SK-N-SH treated with all-trans-retinoic acid at 6 μM for 48 hours (cell line): ENCODE measurements around the gene KLHL35.

Experiments used
- ARNTL ChIP-seq: fragments of 450-650 bp; formaldehyde crosslinking; IDR thresholded peaks from 2 replicates; pipeline ENCODE4 v1.5.0; 2020; ENCODE audit warnings: low read depth, mild to moderate bottlenecking, moderate library complexity, borderline replicate concordance
- CSDC2 ChIP-seq: fragments of 250-450 bp; sonication (Bioruptor Pico); IDR thresholded peaks from 2 replicates; pipeline ENCODE4 v1.5.0; 2020; ENCODE audit warnings: mild to moderate bottlenecking, moderate library complexity
- RARB ChIP-seq: fragments of 250-450 bp; sonication (Bioruptor Pico); IDR thresholded peaks from 2 replicates; pipeline ENCODE4 v1.8.0; 2021; ENCODE audit warnings: mild to moderate bottlenecking, moderate library complexity
- ZFP3 ChIP-seq: fragments of 250-450 bp; sonication (Bioruptor Pico); IDR thresholded peaks from 2 replicates; pipeline ENCODE4 v1.5.0; 2020; ENCODE audit warnings: mild to moderate bottlenecking, moderate library complexity
- ZFP30 ChIP-seq: fragments of 450-650 bp; formaldehyde crosslinking; IDR thresholded peaks from 2 replicates; pipeline ENCODE4 v1.5.0; 2022; ENCODE audit warnings: mild to moderate bottlenecking, moderate library complexity
- ZNF565 ChIP-seq: fragments of 450-650 bp; formaldehyde crosslinking; conservative IDR thresholded peaks from 2 replicates; pipeline ENCODE4 v1.5.0; 2020; ENCODE audit warnings: low read depth, mild to moderate bottlenecking, moderate library complexity
- ZNF70 ChIP-seq: fragments of 450-650 bp; formaldehyde crosslinking; IDR thresholded peaks from 2 replicates; pipeline ENCODE4 v1.5.0; 2020; ENCODE audit warnings: mild to moderate bottlenecking, moderate library complexity
- ZNF8 ChIP-seq: fragments of 450-650 bp; formaldehyde crosslinking; IDR thresholded peaks from 2 replicates; pipeline ENCODE4 v1.5.0; 2020; ENCODE audit warnings: mild to moderate bottlenecking, moderate library complexity
- TF ChIP-seq, protein P1 (sequence below): fragments of 250-450 bp; sonication (Bioruptor Pico); IDR thresholded peaks from 2 replicates; pipeline ENCODE4 v1.8.0; 2020; ENCODE audit warnings: mild to moderate bottlenecking, moderate library complexity, borderline replicate concordance
- TF ChIP-seq, protein P2 (sequence below): fragments of 250-450 bp; sonication (Bioruptor Pico); IDR thresholded peaks from 2 replicates; pipeline ENCODE4 v1.5.0; 2020; ENCODE audit warnings: mild to moderate bottlenecking, moderate library complexity
- TF ChIP-seq, protein P3 (sequence below): fragments of 250-450 bp; sonication (Bioruptor Pico); IDR thresholded peaks from 2 replicates; pipeline ENCODE4 v1.5.1; 2020; ENCODE audit warnings: low read depth, mild to moderate bottlenecking, moderate library complexity

DNA sequence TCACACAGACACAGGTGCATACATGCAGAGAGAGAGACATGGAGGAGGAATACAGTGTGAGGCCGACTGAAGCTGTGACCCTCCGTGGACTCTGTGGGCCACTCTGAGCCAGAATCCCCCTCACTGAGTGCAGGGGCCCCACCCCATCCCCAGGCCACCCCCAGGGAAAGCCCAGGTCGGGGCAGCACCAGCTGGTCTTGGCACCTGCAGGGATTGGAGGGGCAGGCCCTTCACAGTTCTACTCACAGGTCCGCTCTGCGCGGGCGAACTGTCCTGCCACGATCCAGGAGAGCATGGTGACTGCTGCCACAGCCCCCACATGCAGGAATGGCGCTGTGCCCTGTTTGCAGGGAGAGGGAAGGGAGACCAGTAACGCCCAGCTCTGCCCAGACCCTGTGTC, 16.3 kb upstream of the KLHL35 start:
- TF ChIP-seq RARB (CRISPR knock-in tag): no peak
- TF ChIP-seq ZFP30: no peak
- TF ChIP-seq, protein P1, sequence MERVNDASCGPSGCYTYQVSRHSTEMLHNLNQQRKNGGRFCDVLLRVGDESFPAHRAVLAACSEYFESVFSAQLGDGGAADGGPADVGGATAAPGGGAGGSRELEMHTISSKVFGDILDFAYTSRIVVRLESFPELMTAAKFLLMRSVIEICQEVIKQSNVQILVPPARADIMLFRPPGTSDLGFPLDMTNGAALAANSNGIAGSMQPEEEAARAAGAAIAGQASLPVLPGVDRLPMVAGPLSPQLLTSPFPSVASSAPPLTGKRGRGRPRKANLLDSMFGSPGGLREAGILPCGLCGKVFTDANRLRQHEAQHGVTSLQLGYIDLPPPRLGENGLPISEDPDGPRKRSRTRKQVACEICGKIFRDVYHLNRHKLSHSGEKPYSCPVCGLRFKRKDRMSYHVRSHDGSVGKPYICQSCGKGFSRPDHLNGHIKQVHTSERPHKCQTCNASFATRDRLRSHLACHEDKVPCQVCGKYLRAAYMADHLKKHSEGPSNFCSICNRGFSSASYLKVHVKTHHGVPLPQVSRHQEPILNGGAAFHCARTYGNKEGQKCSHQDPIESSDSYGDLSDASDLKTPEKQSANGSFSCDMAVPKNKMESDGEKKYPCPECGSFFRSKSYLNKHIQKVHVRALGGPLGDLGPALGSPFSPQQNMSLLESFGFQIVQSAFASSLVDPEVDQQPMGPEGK (CRISPR knock-in tag): no peak
- no peak for TF ChIP-seq ZNF70 (CRISPR knock-in tag)
- TF ChIP-seq, protein P2, sequence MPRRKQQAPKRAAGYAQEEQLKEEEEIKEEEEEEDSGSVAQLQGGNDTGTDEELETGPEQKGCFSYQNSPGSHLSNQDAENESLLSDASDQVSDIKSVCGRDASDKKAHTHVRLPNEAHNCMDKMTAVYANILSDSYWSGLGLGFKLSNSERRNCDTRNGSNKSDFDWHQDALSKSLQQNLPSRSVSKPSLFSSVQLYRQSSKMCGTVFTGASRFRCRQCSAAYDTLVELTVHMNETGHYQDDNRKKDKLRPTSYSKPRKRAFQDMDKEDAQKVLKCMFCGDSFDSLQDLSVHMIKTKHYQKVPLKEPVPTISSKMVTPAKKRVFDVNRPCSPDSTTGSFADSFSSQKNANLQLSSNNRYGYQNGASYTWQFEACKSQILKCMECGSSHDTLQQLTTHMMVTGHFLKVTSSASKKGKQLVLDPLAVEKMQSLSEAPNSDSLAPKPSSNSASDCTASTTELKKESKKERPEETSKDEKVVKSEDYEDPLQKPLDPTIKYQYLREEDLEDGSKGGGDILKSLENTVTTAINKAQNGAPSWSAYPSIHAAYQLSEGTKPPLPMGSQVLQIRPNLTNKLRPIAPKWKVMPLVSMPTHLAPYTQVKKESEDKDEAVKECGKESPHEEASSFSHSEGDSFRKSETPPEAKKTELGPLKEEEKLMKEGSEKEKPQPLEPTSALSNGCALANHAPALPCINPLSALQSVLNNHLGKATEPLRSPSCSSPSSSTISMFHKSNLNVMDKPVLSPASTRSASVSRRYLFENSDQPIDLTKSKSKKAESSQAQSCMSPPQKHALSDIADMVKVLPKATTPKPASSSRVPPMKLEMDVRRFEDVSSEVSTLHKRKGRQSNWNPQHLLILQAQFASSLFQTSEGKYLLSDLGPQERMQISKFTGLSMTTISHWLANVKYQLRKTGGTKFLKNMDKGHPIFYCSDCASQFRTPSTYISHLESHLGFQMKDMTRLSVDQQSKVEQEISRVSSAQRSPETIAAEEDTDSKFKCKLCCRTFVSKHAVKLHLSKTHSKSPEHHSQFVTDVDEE (CRISPR knock-in tag): no peak
- TF ChIP-seq ZNF565 (CRISPR knock-in tag): no peak
- no peak for TF ChIP-seq ZNF8 (CRISPR knock-in tag)
- no peak for TF ChIP-seq CSDC2
- no peak for TF ChIP-seq ARNTL
- TF ChIP-seq ZFP3 (CRISPR knock-in tag): no peak
- TF ChIP-seq, protein P3, sequence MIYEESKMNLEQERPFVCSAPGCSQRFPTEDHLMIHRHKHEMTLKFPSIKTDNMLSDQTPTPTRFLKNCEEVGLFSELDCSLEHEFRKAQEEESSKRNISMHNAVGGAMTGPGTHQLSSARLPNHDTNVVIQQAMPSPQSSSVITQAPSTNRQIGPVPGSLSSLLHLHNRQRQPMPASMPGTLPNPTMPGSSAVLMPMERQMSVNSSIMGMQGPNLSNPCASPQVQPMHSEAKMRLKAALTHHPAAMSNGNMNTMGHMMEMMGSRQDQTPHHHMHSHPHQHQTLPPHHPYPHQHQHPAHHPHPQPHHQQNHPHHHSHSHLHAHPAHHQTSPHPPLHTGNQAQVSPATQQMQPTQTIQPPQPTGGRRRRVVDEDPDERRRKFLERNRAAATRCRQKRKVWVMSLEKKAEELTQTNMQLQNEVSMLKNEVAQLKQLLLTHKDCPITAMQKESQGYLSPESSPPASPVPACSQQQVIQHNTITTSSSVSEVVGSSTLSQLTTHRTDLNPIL (CRISPR knock-in tag): no peak
